ENCODE data around the gene MYO10.
"Not testable (repeated sequence)": the region's sequence is repeated elsewhere in the genome, so short reads cannot be mapped to it uniquely, and the experiment has no call there.

Gene MYO10

GRCh38 chr5:16749626-16750025, 186.5 kb downstream of the MYO10 start:
- DNase-seq (ENCODE audit: low read depth in 3 of 3, low spot score in 1 of 3) = no peak

- DNase-seq (ENCODE audit: low read depth in 3 of 3, low spot score in 1 of 3) = no peak
Measured at GRCh38 chr5:16744164-16744880, 191.8 kb downstream of the MYO10 start.

- no peak for DNase-seq (ENCODE audit: low read depth in 3 of 3, low spot score in 1 of 3)
Measured at GRCh38 chr5:16742938-16743337, 193.2 kb downstream of the MYO10 start.

- DNase-seq (ENCODE audit: low read depth in 3 of 3, low spot score in 1 of 3) = no peak
Measured at GRCh38 chr5:16740811-16741392, 195.2 kb downstream of the MYO10 start.

- no peak for DNase-seq (ENCODE audit: low read depth in 3 of 3, low spot score in 1 of 3)
Measured at GRCh38 chr5:16740066-16740810, 195.8 kb downstream of the MYO10 start.

- not testable (repeated sequence) for DNase-seq (ENCODE audit: low read depth in 3 of 3, low spot score in 1 of 3)
Measured at GRCh38 chr5:16738393-16738792, 197.7 kb downstream of the MYO10 start.

GRCh38 chr5:16737620-16738364, 198.3 kb downstream of the MYO10 start:
- DNase-seq (ENCODE audit: low read depth in 3 of 3, low spot score in 1 of 3) = no peak

GRCh38 chr5:16737209-16737608, 198.9 kb downstream of the MYO10 start:
- DNase-seq (ENCODE audit: low read depth in 3 of 3, low spot score in 1 of 3) = no peak

- no peak for DNase-seq (ENCODE audit: low read depth in 3 of 3, low spot score in 1 of 3)
Measured at GRCh38 chr5:16736158-16736995, 199.7 kb downstream of the MYO10 start.

GRCh38 chr5:16735101-16736060, 200.7 kb downstream of the MYO10 start:
- DNase-seq (ENCODE audit: low read depth in 3 of 3, low spot score in 1 of 3) = no peak

GRCh38 chr5:16733331-16734006, 202.6 kb downstream of the MYO10 start:
- DNase-seq (ENCODE audit: low read depth in 3 of 3, low spot score in 1 of 3) = no peak

- no peak for DNase-seq (ENCODE audit: low read depth in 3 of 3, low spot score in 1 of 3)
Measured at GRCh38 chr5:16732356-16732755, 203.7 kb downstream of the MYO10 start.

GRCh38 chr5:16727755-16728325, 208.2 kb downstream of the MYO10 start:
- no peak for DNase-seq (ENCODE audit: low read depth in 3 of 3, low spot score in 1 of 3)

- no peak for DNase-seq (ENCODE audit: low read depth in 3 of 3, low spot score in 1 of 3)
Measured at GRCh38 chr5:16726538-16726946, 209.5 kb downstream of the MYO10 start.

GRCh38 chr5:16725575-16725974, 210.5 kb downstream of the MYO10 start:
- no peak for DNase-seq (ENCODE audit: low read depth in 3 of 3, low spot score in 1 of 3)

GRCh38 chr5:16723821-16724220, 212.3 kb downstream of the MYO10 start:
- DNase-seq (ENCODE audit: low read depth in 3 of 3, low spot score in 1 of 3) = no peak

GRCh38 chr5:16722097-16722495, 214.0 kb downstream of the MYO10 start:
- DNase-seq (ENCODE audit: low read depth in 3 of 3, low spot score in 1 of 3) = no peak
